Measurements from ENCODE around the gene SLC9B2. TPM values are rescaled to one million over a fixed set of nuclear protein-coding genes. Genes with fewer than 3 reads are reported as not detected.

SLC9B2 gene
- polyA plus RNA-seq, 2 donors, result 1.8 to 6.5 TPM

- peak within 1 kb of the TSS; percentile 23 to 59 for H3K4me3 ChIP-seq (ENCODE audit: low read depth in 1 of 2, low read length in 2 of 2)
- H3K27me3 ChIP-seq (ENCODE audit: control insufficient read depth in 1 of 2, insufficient read depth in 2 of 2, low read length in 2 of 2), result no peaks in the 10 kb centered on the region
- WGBS, 2 donors, result 10% methylated on average over 11 of the region's 11 CpGs
Observed at GRCh38 chr4:103099691-103100392, 23.3 kb upstream of the SLC9B2 start, which contains the start of gene BDH2. Gene BDH2 (minus strand): TSS chr4:103099834. CDS start chr4:103096254, 3,580 bp downstream.

GRCh38 chr4:103098756-103099440, 22.3 kb upstream of the SLC9B2 start:
- Histone ChIP-seq H3K4me1 (ENCODE audit: control insufficient read depth in 2 of 2, insufficient read depth in 2 of 2, low read length in 1 of 2) (peaks cover 4 to 6% of the 10 kb centered on the region in 2 donors), H3K9me3 (ENCODE audit: control insufficient read depth in 2 of 2, insufficient read depth in 1 of 2, low read depth in 1 of 2, low read length in 1 of 2) (no peaks in the 10 kb centered on the region), H3K4me3 (ENCODE audit: low read depth in 1 of 2, low read length in 2 of 2) (peak overlapping the region; percentile 23 to 59), H3K36me3 (ENCODE audit: control insufficient read depth in 2 of 2, insufficient read depth in 2 of 2, low read length in 1 of 2) (no peaks in the 10 kb centered on the region), H3K27me3 (ENCODE audit: control insufficient read depth in 1 of 2, insufficient read depth in 2 of 2, low read length in 2 of 2) (no peaks in the 10 kb centered on the region), H3K27ac (ENCODE audit: low read depth in 2 of 2, low read length in 1 of 2) (peak overlapping the region in 1 of 2 donors; percentile 61)
- 15 to 17% methylated on average over 4 of the region's 4 CpGs for WGBS, 2 donors

More at GRCh38 chr4:103099691-103100392, 23.3 kb upstream of the SLC9B2 start, which contains the start of gene BDH2:
- Histone ChIP-seq H3K36me3 (ENCODE audit: control insufficient read depth in 2 of 2, insufficient read depth in 2 of 2, low read length in 1 of 2) (no peaks in the 10 kb centered on the region), H3K27ac (ENCODE audit: low read depth in 2 of 2, low read length in 1 of 2) (peak within 1 kb of the TSS in 1 of 2 donors; percentile 61), H3K9me3 (ENCODE audit: control insufficient read depth in 2 of 2, insufficient read depth in 1 of 2, low read depth in 1 of 2, low read length in 1 of 2) (no peaks in the 10 kb centered on the region), H3K4me1 (ENCODE audit: control insufficient read depth in 2 of 2, insufficient read depth in 2 of 2, low read length in 1 of 2) (peaks cover 4 to 6% of the 10 kb centered on the region in 2 donors)

- no peaks in the 10 kb centered on the region for H3K9me3 ChIP-seq (ENCODE audit: control insufficient read depth in 2 of 2, insufficient read depth in 1 of 2, low read depth in 1 of 2, low read length in 1 of 2)
- H3K27me3 ChIP-seq (ENCODE audit: control insufficient read depth in 1 of 2, insufficient read depth in 2 of 2, low read length in 2 of 2), result no peaks in the 10 kb centered on the region
- 73 to 78% methylated on average over 10 of the region's 10 CpGs for WGBS, 2 donors
- peaks cover 4 to 6% of the 10 kb centered on the region in 2 donors for H3K4me1 ChIP-seq (ENCODE audit: control insufficient read depth in 2 of 2, insufficient read depth in 2 of 2, low read length in 1 of 2)
- no peaks in the 10 kb centered on the region for H3K36me3 ChIP-seq (ENCODE audit: control insufficient read depth in 2 of 2, insufficient read depth in 2 of 2, low read length in 1 of 2)
- peak overlapping the region in 1 of 2 donors; percentile 59 for H3K4me3 ChIP-seq (ENCODE audit: low read depth in 1 of 2, low read length in 2 of 2)
- H3K27ac ChIP-seq (ENCODE audit: low read depth in 2 of 2, low read length in 1 of 2), result peak overlapping the region in 1 of 2 donors; percentile 41
Observed at GRCh38 chr4:103098341-103098740, 21.8 kb upstream of the SLC9B2 start.

GRCh38 chr4:103097112-103097511, 20.6 kb upstream of the SLC9B2 start:
- no peaks in the 10 kb centered on the region for H3K27me3 ChIP-seq (ENCODE audit: control insufficient read depth in 1 of 2, insufficient read depth in 2 of 2, low read length in 2 of 2)
- peaks cover 4 to 6% of the 10 kb centered on the region in 2 donors for H3K4me1 ChIP-seq (ENCODE audit: control insufficient read depth in 2 of 2, insufficient read depth in 2 of 2, low read length in 1 of 2)
- H3K4me3 ChIP-seq (ENCODE audit: low read depth in 1 of 2, low read length in 2 of 2), result no peak overlapping the region
- WGBS, 2 donors, result 72 to 89% methylated on average over 2 of the region's 2 CpGs
- H3K36me3 ChIP-seq (ENCODE audit: control insufficient read depth in 2 of 2, insufficient read depth in 2 of 2, low read length in 1 of 2), result no peaks in the 10 kb centered on the region
- H3K9me3 ChIP-seq (ENCODE audit: control insufficient read depth in 2 of 2, insufficient read depth in 1 of 2, low read depth in 1 of 2, low read length in 1 of 2), result no peaks in the 10 kb centered on the region
- no peak overlapping the region for H3K27ac ChIP-seq (ENCODE audit: low read depth in 2 of 2, low read length in 1 of 2)

- Histone ChIP-seq H3K9me3 (ENCODE audit: control insufficient read depth in 2 of 2, insufficient read depth in 1 of 2, low read depth in 1 of 2, low read length in 1 of 2) (no peaks in the 10 kb centered on the region), H3K36me3 (ENCODE audit: control insufficient read depth in 2 of 2, insufficient read depth in 2 of 2, low read length in 1 of 2) (no peaks in the 10 kb centered on the region), H3K27me3 (ENCODE audit: control insufficient read depth in 1 of 2, insufficient read depth in 2 of 2, low read length in 2 of 2) (no peaks in the 10 kb centered on the region), H3K27ac (ENCODE audit: low read depth in 2 of 2, low read length in 1 of 2) (no peak overlapping the region), H3K4me1 (ENCODE audit: control insufficient read depth in 2 of 2, insufficient read depth in 2 of 2, low read length in 1 of 2) (peaks cover 4 to 6% of the 10 kb centered on the region in 2 donors), H3K4me3 (ENCODE audit: low read depth in 1 of 2, low read length in 2 of 2) (no peak overlapping the region)
- 81 to 84% methylated on average over 3 of the region's 3 CpGs for WGBS, 2 donors
Observed at GRCh38 chr4:103095080-103095479, 18.5 kb upstream of the SLC9B2 start.

- Histone ChIP-seq H3K36me3 (ENCODE audit: control insufficient read depth in 2 of 2, insufficient read depth in 2 of 2, low read length in 1 of 2) (peaks cover 4 to 6% of the 10 kb centered on the region in 2 donors), H3K27me3 (ENCODE audit: control insufficient read depth in 1 of 2, insufficient read depth in 2 of 2, low read length in 2 of 2) (no peaks in the 10 kb centered on the region), H3K27ac (ENCODE audit: low read depth in 2 of 2, low read length in 1 of 2) (no peak overlapping the region), H3K9me3 (ENCODE audit: control insufficient read depth in 2 of 2, insufficient read depth in 1 of 2, low read depth in 1 of 2, low read length in 1 of 2) (no peaks in the 10 kb centered on the region), H3K4me1 (ENCODE audit: control insufficient read depth in 2 of 2, insufficient read depth in 2 of 2, low read length in 1 of 2) (no peaks in the 10 kb centered on the region), H3K4me3 (ENCODE audit: low read depth in 1 of 2, low read length in 2 of 2) (no peak overlapping the region)
Observed at GRCh38 chr4:103092245-103092644, 15.7 kb upstream of the SLC9B2 start.

GRCh38 chr4:103091601-103092223, 15.2 kb upstream of the SLC9B2 start:
- Histone ChIP-seq H3K27ac (ENCODE audit: low read depth in 2 of 2, low read length in 1 of 2) (no peak overlapping the region), H3K9me3 (ENCODE audit: control insufficient read depth in 2 of 2, insufficient read depth in 1 of 2, low read depth in 1 of 2, low read length in 1 of 2) (no peaks in the 10 kb centered on the region), H3K4me1 (ENCODE audit: control insufficient read depth in 2 of 2, insufficient read depth in 2 of 2, low read length in 1 of 2) (no peaks in the 10 kb centered on the region), H3K36me3 (ENCODE audit: control insufficient read depth in 2 of 2, insufficient read depth in 2 of 2, low read length in 1 of 2) (peaks cover 6 to 8% of the 10 kb centered on the region in 2 donors), H3K4me3 (ENCODE audit: low read depth in 1 of 2, low read length in 2 of 2) (no peak overlapping the region), H3K27me3 (ENCODE audit: control insufficient read depth in 1 of 2, insufficient read depth in 2 of 2, low read length in 2 of 2) (no peaks in the 10 kb centered on the region)
- 47 to 54% methylated on average over 3 of the region's 3 CpGs for WGBS, 2 donors

- Histone ChIP-seq H3K9me3 (ENCODE audit: control insufficient read depth in 2 of 2, insufficient read depth in 1 of 2, low read depth in 1 of 2, low read length in 1 of 2) (no peaks in the 10 kb centered on the region), H3K27me3 (ENCODE audit: control insufficient read depth in 1 of 2, insufficient read depth in 2 of 2, low read length in 2 of 2) (no peaks in the 10 kb centered on the region), H3K4me1 (ENCODE audit: control insufficient read depth in 2 of 2, insufficient read depth in 2 of 2, low read length in 1 of 2) (no peaks in the 10 kb centered on the region), H3K4me3 (ENCODE audit: low read depth in 1 of 2, low read length in 2 of 2) (no peak overlapping the region), H3K36me3 (ENCODE audit: control insufficient read depth in 2 of 2, insufficient read depth in 2 of 2, low read length in 1 of 2) (peaks cover 6 to 8% of the 10 kb centered on the region in 2 donors), H3K27ac (ENCODE audit: low read depth in 2 of 2, low read length in 1 of 2) (no peak overlapping the region)
- whole genome bisulfite sequencing, 2 donors, result 78 to 88% methylated on average over 2 of the region's 2 CpGs
Observed at GRCh38 chr4:103089481-103089880, 12.9 kb upstream of the SLC9B2 start.

GRCh38 chr4:103086551-103086950, 10.0 kb upstream of the SLC9B2 start:
- WGBS, 2 donors, result 69 to 73% methylated on average over 1 of the region's 1 CpG
- Histone ChIP-seq H3K27ac (ENCODE audit: low read depth in 2 of 2, low read length in 1 of 2) (no peak overlapping the region), H3K4me1 (ENCODE audit: control insufficient read depth in 2 of 2, insufficient read depth in 2 of 2, low read length in 1 of 2) (no peaks in the 10 kb centered on the region), H3K36me3 (ENCODE audit: control insufficient read depth in 2 of 2, insufficient read depth in 2 of 2, low read length in 1 of 2) (peaks cover 6 to 8% of the 10 kb centered on the region in 2 donors), H3K9me3 (ENCODE audit: control insufficient read depth in 2 of 2, insufficient read depth in 1 of 2, low read depth in 1 of 2, low read length in 1 of 2) (no peaks in the 10 kb centered on the region), H3K4me3 (ENCODE audit: low read depth in 1 of 2, low read length in 2 of 2) (no peak overlapping the region), H3K27me3 (ENCODE audit: control insufficient read depth in 1 of 2, insufficient read depth in 2 of 2, low read length in 2 of 2) (no peaks in the 10 kb centered on the region)

Measured in esophagus (tissue), 2 donors.